NCI-H69 (cell line): ENCODE measurements around the gene LEMD2.

Source experiments
- DNase-seq: peaks from one replicate; lab custom pipeline; 2025; lab: John Stamatoyannopoulos, UW

The LEMD2 gene

DNA sequence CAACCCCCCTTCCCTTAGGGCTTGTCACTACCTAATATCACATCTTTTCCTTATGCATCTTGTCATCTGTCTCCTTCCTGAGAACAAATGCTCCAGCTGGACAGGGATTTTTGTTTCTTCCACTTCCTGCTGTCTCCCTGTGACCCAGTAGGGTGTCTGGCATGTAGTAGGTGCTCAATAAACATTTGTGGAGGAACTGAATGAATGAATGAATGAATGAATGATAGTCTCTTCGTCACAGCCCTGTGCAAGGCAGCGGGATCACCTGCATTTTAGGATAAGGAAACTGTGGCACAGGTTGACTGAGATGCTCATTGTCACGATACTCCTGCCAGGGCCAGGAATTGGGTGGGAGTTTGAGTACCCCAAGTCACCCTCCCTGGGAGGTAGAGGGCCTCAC lies 14.2 kb downstream of the LEMD2 start:
- DNase-seq = no peak

GRCh38 chr6:33772902-33773472 lies 15.9 kb downstream of the LEMD2 start:
- DNase-seq = no peak

GRCh38 chr6:33772082-33772830 lies 16.7 kb downstream of the LEMD2 start:
- DNase-seq = no peak

- peak; percentile 91 for DNase-seq
Measured at GRCh38 chr6:33771146-33772081, 17.5 kb downstream of the LEMD2 start.

- no peak for DNase-seq
Measured at GRCh38 chr6:33770833-33771145, 18.1 kb downstream of the LEMD2 start.

GRCh38 chr6:33770124-33770832 lies 18.7 kb downstream of the LEMD2 start:
- DNase-seq = no peak

DNA sequence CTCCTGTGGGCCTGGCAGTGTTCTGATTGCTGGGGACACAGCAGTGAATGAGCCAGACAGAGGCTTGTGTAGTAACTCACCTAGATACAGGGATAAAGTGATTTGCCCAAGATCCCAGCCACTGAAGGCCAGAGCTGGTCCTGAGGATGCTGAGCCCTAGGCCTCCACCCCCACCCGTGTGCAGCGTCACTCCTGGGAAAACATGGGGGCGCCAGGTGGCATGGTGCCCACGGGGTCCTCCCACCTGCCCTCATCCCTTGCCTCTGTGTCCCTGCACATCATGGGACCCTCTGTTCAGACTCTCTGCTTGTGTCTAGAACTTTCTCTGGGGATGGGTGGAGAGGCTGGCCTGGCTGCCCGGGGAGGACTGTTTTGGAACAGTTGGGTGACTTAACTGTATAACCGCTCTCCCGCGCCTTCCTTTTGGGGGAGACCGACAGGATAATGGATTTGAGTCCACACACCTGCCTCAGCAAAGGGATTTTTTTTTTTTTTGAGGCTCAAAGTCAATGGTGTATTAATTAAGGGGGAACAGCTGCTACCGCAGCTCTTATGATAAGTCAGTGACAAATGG lies 19.6 kb downstream of the LEMD2 start:
- peak; percentile 44 for DNase-seq

GRCh38 chr6:33768644-33769120 lies 20.2 kb downstream of the LEMD2 start:
- DNase-seq = peak; percentile 87

DNA sequence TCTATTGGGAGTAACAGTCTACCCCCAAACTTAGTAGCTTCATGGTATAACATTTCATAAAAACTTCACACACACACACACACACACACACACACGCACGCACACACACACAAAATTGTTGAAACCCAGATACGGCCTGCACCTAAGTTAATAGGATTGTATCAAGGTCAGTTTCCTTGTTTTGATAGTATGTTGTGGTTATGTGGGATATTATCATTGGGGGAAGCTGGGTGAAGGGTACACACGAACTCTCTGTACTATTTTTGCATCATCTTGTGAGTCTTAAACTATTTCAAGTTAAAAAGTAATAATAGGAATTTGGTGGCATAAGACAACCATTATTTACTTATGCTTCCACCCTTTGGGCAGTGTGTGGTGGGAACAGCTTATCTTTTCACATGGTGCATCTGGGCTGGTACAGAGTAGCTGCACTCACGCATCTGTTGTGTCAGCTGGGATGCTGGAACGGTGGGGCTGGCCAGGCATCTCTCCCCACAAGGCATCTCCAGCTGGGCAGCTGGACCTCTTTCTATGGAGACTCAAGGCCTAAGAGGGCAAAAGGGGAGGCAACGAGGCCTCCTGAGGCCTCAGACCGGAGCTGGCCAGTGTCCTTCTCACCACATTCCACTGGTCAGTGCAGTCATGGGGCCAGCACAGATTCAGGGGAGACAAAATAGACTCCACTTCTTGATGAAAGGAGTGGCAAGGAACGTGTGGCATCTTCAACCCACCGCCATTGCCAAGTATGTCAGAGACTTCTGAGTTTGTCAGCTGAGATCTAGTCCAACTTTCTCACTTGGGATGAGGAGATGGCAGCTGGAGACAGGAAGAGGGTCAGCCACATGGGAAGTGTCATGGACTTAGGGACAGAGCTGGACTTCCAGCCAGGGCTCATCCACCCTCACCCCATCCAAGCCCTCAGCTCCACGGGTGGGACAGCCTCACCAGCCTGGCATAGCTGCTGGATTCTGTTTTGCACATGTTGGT lies 21.7 kb downstream of the LEMD2 start:
- no peak for DNase-seq

GRCh38 chr6:33765368-33765767 lies 23.6 kb downstream of the LEMD2 start:
- DNase-seq = no peak

DNA sequence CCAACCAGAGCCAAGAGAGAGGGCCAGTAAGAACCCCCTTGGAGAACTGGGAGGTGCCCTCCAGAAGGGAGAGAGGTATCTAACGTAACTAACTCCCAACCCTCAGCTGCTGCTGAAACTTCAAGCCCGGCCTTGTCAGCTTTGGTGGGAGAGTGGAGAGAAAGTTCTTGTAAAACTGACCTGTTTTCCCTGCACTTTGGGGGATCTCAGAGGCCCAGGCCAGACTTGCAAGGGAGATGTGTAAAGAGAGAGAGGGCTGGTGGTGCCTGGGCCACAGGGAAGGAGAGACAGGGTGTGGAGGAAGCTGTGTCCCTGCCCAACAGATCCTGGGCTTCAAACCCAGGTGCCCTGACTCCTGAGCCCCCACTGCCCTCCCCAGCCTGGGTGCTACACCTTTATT lies 24.9 kb downstream of the LEMD2 start:
- no peak for DNase-seq

- DNase-seq = no peak
Measured at GRCh38 chr6:33763483-33763882, 25.4 kb downstream of the LEMD2 start.

GRCh38 chr6:33762713-33763112 lies 26.2 kb downstream of the LEMD2 start:
- no peak for DNase-seq

- peak; percentile 70 for DNase-seq
Measured at GRCh38 chr6:33761922-33762629, 26.9 kb downstream of the LEMD2 start.

DNA sequence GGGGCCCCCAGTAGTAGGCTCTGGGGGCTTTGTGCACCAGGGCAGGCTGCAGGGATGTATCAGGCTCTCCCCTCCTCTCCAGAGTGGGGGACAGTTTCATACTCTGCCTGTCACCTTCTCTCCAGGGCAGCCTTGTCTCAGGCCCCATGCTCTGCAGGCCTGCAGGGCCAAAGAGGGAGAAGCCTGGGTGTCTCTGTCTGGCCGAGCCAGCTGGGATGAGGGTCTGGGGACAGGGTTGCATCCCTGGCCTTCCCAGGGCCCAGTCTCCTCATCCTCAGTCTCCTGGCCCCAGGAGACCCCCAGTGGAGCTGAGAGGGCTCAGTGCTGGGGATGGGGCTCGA lies 27.4 kb downstream of the LEMD2 start:
- DNase-seq = no peak

DNA sequence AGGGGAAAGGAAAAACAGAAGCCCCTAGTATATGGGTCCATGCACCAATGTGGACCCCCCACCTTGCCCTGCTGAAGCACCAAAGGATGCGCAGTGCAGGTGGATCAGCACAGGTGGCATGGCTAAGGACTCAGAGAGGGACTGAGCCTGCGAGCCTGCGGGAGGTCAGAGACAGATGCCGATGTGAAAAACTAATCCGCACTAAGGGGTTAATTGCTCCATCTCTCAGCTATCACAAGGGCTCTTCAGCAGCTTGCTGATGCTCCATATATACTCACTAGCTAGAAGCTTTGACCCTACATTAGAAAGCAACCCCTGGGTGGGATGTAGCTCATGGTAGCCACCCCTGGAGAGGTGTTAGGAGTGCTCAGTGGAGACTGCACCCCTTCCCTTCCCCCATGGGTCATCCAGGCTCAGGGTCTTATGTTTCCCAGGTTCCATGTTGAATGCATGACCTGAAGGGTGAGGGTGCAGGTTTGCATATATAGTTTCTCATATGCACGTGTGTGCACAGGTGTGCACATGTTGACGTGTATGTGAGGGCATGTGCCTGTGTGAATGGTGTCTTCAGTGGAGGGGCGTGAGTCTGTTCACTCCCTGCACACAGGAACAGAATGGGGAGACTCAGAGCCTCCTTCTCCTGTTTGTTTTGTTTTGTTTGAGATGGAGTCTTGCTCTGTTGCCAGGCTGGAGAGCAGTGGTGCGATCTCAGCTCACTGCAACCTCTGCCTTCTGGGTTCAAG lies 28.9 kb downstream of the LEMD2 start:
- peak; percentile 35 for DNase-seq

GRCh38 chr6:33758815-33759216 lies 30.1 kb downstream of the LEMD2 start:
- peak; percentile 69 for DNase-seq

GRCh38 chr6:33757906-33758305 lies 31.0 kb downstream of the LEMD2 start:
- peak; percentile 58 for DNase-seq

GRCh38 chr6:33757113-33757512 lies 31.8 kb downstream of the LEMD2 start:
- DNase-seq = no peak
